Calu3 (cell line): ENCODE measurements around the gene FGF19. TPM values are rescaled to one million over a fixed set of nuclear protein-coding genes. Genes with fewer than 3 reads are reported as not detected.

Experiments
- BruUV-seq: library from RNA; stranded (reverse); fragments of 400-500 nt; replicated peaks from 2 replicates; lab custom pipeline; 2021; lab: Mats Ljungman, UMichigan
- CTCF ChIA-PET: fragments of 300-600 bp; sonication (Branson Sonifier 250); formaldehyde crosslinking; loops from one replicate; lab custom pipeline; 2022; ENCODE audit warnings: antibody characterized with exemption; lab: Charles Lee
- DNase-seq: peaks from one replicate; pipeline ENCODE4 v3.0.0; 2022
- H3K27ac Mint-ChIP-seq: one replicate; pipeline ENCODE4 v1.8.0; 2022; ENCODE audit warnings: mixed read lengths; ENCODE audit not compliant: unreplicated experiment
- H3K27me3 Mint-ChIP-seq: one replicate; pipeline ENCODE4 v1.8.0; 2022; ENCODE audit warnings: mixed read lengths; ENCODE audit not compliant: unreplicated experiment
- H3K36me3 Mint-ChIP-seq: one replicate; pipeline ENCODE4 v1.8.0; 2022; ENCODE audit warnings: mild to moderate bottlenecking, moderate library complexity, mixed read lengths; ENCODE audit not compliant: insufficient read depth, unreplicated experiment
- H3K4me1 Mint-ChIP-seq: one replicate; pipeline ENCODE4 v1.8.0; 2022; ENCODE audit warnings: mild to moderate bottlenecking, low read depth, mixed read lengths; ENCODE audit not compliant: unreplicated experiment
- H3K4me3 Mint-ChIP-seq: one replicate; pipeline ENCODE4 v1.8.0; 2022; ENCODE audit warnings: mild to moderate bottlenecking, low read depth, moderate library complexity, mixed read lengths; ENCODE audit not compliant: unreplicated experiment
- H3K9me3 Mint-ChIP-seq: one replicate; pipeline ENCODE4 v1.8.0; 2022; ENCODE audit warnings: low read depth, mixed read lengths; ENCODE audit not compliant: unreplicated experiment
- CTCF ChIP-seq: fragments of 200-600 bp; IDR thresholded peaks from one replicate; pipeline ENCODE4 v1.8.0; 2022; ENCODE audit warnings: antibody characterized with exemption; ENCODE audit not compliant: unreplicated experiment
- intact Hi-C: fragments of 100-400 bp; cut with micrococcal nuclease; formaldehyde crosslinking; loops from one replicate; pipeline ENCODE4 v1.10.0; 2022; ENCODE audit not compliant: unreplicated experiment
- total RNA-seq: library from RNA; stranded (reverse); gene quantifications from 2 replicates; pipeline ENCODE4 v1.2.3, GENCODE V29; 2022

The FGF19 gene
- total RNA-seq, 1 experiment from 2014 or later, result 1.4 TPM

GRCh38 chr11:69670158-69670845 is 33.5 kb downstream of the FGF19 start:
- H3K27me3 Mint-ChIP-seq, result no peaks in the 10 kb centered on the region
- H3K9me3 Mint-ChIP-seq, result no peaks in the 10 kb centered on the region
- no peak overlapping the region for H3K27ac Mint-ChIP-seq
- H3K4me3 Mint-ChIP-seq, result no peak overlapping the region
- TF ChIP-seq CTCF, result peak; percentile 82
- H3K4me1 Mint-ChIP-seq, result peaks cover 26% of the 10 kb centered on the region
- BruUV-seq, result no TSS peak
- CTCF ChIA-PET, result interaction anchor here (0.7 to 3.5 kb wide), 5 partner anchors 14 to 569 kb away, joined by 3 to 17 read pairs (median 5); no protein-coding TSS in a partner anchor
- H3K36me3 Mint-ChIP-seq, result peaks cover 64% of the 10 kb centered on the region
- peak; percentile 86 for DNase-seq
- intact Hi-C loops, result no loop called here

GRCh38 chr11:69669486-69669885 is 34.3 kb downstream of the FGF19 start:
- H3K9me3 Mint-ChIP-seq, result no peaks in the 10 kb centered on the region
- CTCF ChIA-PET, result interaction anchor here (1.3 to 3.5 kb wide), 4 partner anchors 14 to 568 kb away, joined by 3 to 17 read pairs (median 6); no protein-coding TSS in a partner anchor
- DNase-seq, result no peak
- no TSS peak for BruUV-seq
- H3K27ac Mint-ChIP-seq, result no peak overlapping the region
- peaks cover 26% of the 10 kb centered on the region for H3K4me1 Mint-ChIP-seq
- intact Hi-C loops, result no loop called here
- no peaks in the 10 kb centered on the region for H3K27me3 Mint-ChIP-seq
- no peak overlapping the region for H3K4me3 Mint-ChIP-seq
- H3K36me3 Mint-ChIP-seq, result peaks cover 62% of the 10 kb centered on the region
- TF ChIP-seq CTCF, result no peak

GRCh38 chr11:69667619-69668604 is 35.9 kb downstream of the FGF19 start:
- no peaks in the 10 kb centered on the region for H3K27me3 Mint-ChIP-seq
- H3K4me3 Mint-ChIP-seq, result no peak overlapping the region
- intact Hi-C loops, result no loop called here
- TF ChIP-seq CTCF, result no peak
- no peak for DNase-seq
- CTCF ChIA-PET, result interaction anchor here (0.6 to 0.7 kb wide), 2 partner anchors 448 to 740 kb away, joined by 3 to 4 read pairs; no protein-coding TSS in a partner anchor
- peaks cover 51% of the 10 kb centered on the region for H3K36me3 Mint-ChIP-seq
- H3K4me1 Mint-ChIP-seq, result peaks cover 12% of the 10 kb centered on the region
- H3K9me3 Mint-ChIP-seq, result no peaks in the 10 kb centered on the region
- H3K27ac Mint-ChIP-seq, result no peak overlapping the region
- no TSS peak for BruUV-seq

GRCh38 chr11:69666752-69667536 is 36.9 kb downstream of the FGF19 start:
- CTCF ChIA-PET, result no interaction called here
- DNase-seq, result no peak
- Mint-ChIP-seq H3K27me3 (no peaks in the 10 kb centered on the region), H3K4me1 (peaks cover 10% of the 10 kb centered on the region), H3K9me3 (no peaks in the 10 kb centered on the region), H3K27ac (no peak overlapping the region), H3K36me3 (peaks cover 53% of the 10 kb centered on the region), H3K4me3 (no peak overlapping the region)
- no peak for TF ChIP-seq CTCF
- BruUV-seq, result no TSS peak
- intact Hi-C loops, result no loop called here
